Inflammatory macrophage treated with lipopolysaccharide for 1 hour (primary cell): ENCODE results near the gene PHAX.
A peak's percentile ranks its signal among the peaks of the same experiment; 100 is the strongest.
"Not testable (repeated sequence)": the region's sequence is repeated elsewhere in the genome, so short reads cannot be mapped to it uniquely, and the experiment has no call there.

Experiments used
- DNase-seq, 2 donors: peaks; one replicate each; pipeline ENCODE4 v3.0.0-alpha.2; 2020 to 2022

The PHAX gene

GRCh38 chr5:126659805-126660482 lies 59.2 kb downstream of the PHAX start:
- DNase-seq = peak; percentile 24 to 40

GRCh38 chr5:126664586-126664985 lies 63.8 kb downstream of the PHAX start:
- DNase-seq = no peak

GRCh38 chr5:126670109-126670508 lies 69.4 kb downstream of the PHAX start:
- DNase-seq = not testable (repeated sequence)

DNA sequence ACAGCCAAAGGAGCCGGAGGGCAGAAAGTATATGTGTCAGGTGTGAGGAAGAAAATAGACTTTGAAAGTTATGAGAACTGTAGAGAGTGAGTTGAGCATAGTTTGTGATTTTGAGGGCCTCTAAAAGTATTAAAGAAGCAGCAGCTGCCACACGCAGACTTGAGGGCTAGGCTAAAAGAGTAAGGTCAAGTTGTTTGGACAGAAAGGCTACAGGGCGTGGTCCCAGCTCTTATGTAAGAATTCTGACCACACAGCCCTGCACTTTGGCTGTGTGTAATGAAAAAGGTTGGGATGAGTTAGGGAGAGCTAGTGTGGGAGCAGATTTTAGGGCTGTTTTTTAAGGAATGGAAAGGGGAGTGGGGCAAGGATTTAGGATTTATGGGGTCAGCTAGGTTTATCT lies 70.9 kb downstream of the PHAX start:
- peak in 1 of 2 donors; percentile 42 for DNase-seq

- no peak for DNase-seq
These were observed 72.7 kb downstream of the PHAX start for GRCh38 chr5:126673477-126673876.

DNA sequence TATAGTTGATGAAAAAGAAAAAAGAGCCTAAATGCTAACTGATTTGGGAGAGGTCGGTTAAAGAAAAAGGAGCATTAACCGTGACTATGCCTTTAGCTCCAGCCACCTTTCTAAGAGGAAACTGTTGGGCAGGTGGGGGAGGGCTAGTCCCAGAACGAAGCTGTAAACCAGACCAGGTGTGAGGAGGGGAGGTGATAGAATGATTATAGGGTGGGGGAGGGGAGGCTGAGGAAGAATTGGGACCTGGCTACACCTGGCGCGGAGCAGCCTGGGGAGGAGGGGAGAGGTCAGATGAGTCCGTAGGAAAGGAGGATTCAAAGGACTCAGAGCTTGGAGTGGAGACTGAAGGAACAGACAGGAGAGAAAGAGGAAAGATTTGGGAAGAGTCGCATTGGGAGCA lies 73.4 kb downstream of the PHAX start:
- DNase-seq = no peak

DNA sequence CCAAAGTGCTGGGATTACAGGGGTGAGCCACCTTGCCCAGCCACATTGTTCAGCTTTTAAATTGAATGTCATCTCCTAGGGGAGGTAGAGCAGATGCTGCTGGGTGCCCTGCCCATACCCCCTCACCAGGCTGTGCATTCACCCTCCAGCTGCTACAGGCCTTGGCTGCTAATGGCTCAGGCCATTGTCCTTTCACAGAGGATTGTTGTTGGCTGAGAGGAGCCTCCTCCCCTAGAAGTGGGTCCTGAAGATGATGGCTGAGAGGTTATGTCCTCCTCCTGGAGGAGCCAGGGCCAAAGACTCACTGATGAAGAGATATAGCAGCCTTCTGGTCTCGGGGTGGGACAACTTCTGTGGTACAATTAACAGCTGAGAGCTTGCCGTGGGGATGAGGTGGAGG lies 74.6 kb downstream of the PHAX start:
- DNase-seq = no peak

- peak; percentile 51 to 78 for DNase-seq
These were observed 75.5 kb downstream of the PHAX start for GRCh38 chr5:126676195-126676624.
